Stimulated activated CD4-positive, alpha-beta T cell treated with anti-CD3 and anti-CD28 coated beads, TNF-alpha, amount 100 ng/mL, for 1 hour (primary cell): ENCODE measurements around the gene KANTR.

Experiments
- DNase-seq, 3 donors: peaks; one replicate each; pipeline ENCODE4 v3.0.0-alpha.2; 2020; ENCODE audit warnings: low read depth in 3 of 3, low spot score in 1 of 3

KANTR gene

GRCh38 chrX:53093748-53094581, at the start of gene KANTR:
TSS of gene KANTR (plus strand) at chrX:53094142. CDS start at chrX:53124273, 30,131 bp downstream.
- peak; percentile 39 to 47 (median 42) for DNase-seq

- no peak for DNase-seq
These were observed 48.9 kb upstream of the KANTR start for GRCh38 chrX:53044995-53045394.

- DNase-seq, result no peak
These were observed 46.7 kb upstream of the KANTR start for GRCh38 chrX:53047228-53047627.

- DNase-seq, result no peak
These were observed 45.5 kb upstream of the KANTR start, which contains the start of gene GPR173 for GRCh38 chrX:53048169-53049126. TSS of gene GPR173 (plus strand) at chrX:53048789. CDS start at chrX:53076622, 27,833 bp downstream.

GRCh38 chrX:53049127-53049517, 44.8 kb upstream of the KANTR start:
- DNase-seq, result no peak

- DNase-seq, result no peak
These were observed 43.1 kb upstream of the KANTR start for GRCh38 chrX:53050841-53051240.

GRCh38 chrX:53055244-53055849, 38.6 kb upstream of the KANTR start:
- no peak for DNase-seq

GRCh38 chrX:53056292-53056691, 37.6 kb upstream of the KANTR start:
- DNase-seq, result no peak

GRCh38 chrX:53065104-53065503, 28.8 kb upstream of the KANTR start:
- DNase-seq, result no peak

GRCh38 chrX:53071064-53071463, 22.9 kb upstream of the KANTR start:
- DNase-seq, result no peak

GRCh38 chrX:53071604-53072417, 22.1 kb upstream of the KANTR start:
- DNase-seq, result peak; percentile 30 to 43 (median 38)

- DNase-seq, result no peak
These were observed 21.4 kb upstream of the KANTR start for GRCh38 chrX:53072418-53073114.

GRCh38 chrX:53073115-53073586, 20.8 kb upstream of the KANTR start:
- DNase-seq, result no peak

- no peak for DNase-seq
These were observed 18.9 kb upstream of the KANTR start for GRCh38 chrX:53075011-53075410.

- DNase-seq, result no peak
These were observed 17.3 kb upstream of the KANTR start for GRCh38 chrX:53076671-53077070.

- no peak for DNase-seq
These were observed 16.4 kb upstream of the KANTR start for GRCh38 chrX:53077207-53078197.

- DNase-seq, result no peak
These were observed 15.0 kb upstream of the KANTR start for GRCh38 chrX:53078943-53079342.
